ENCODE measurements around the gene KRTAP2-3. TPM values are rescaled to one million over a fixed set of nuclear protein-coding genes. Genes with fewer than 3 reads are reported as not detected.

Gene KRTAP2-3
- total and polyA plus RNA-seq, 2 experiments from 2014 or later = not detected

DNA sequence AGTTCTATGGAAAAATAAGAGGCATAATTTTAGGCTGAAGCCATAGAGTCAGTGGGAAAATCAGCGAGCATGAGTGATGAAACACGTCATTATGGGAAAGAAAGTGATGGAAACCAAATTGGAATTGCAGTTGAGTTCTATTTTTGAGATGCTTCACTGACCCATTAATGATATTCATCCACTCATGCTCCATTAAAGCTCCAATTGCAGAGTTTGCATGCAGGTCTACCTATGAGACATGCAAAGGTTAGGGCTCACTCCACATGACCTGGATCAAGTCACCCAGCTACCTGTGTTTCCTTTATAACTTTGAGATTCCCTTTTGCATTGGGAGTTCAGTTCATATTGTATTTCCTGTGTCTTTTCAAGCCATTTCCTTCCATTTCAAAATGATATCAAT, 13.8 kb upstream of the KRTAP2-3 start:
- Mint-ChIP-seq H3K36me3 (ENCODE audit: low read depth) (no peaks in the 10 kb centered on the region), H3K27me3 (ENCODE audit: insufficient read depth, low read depth, poor library complexity) (no peaks in the 10 kb centered on the region), H3K27ac (no peak overlapping the region), H3K4me1 (no peaks in the 10 kb centered on the region), H3K4me3 (no peak overlapping the region), H3K9me3 (no peaks in the 10 kb centered on the region; the same call in 2 of the 3 replicates)
- Histone ChIP-seq H4K20me1 (replicated peaks; ENCODE audit: insufficient read depth) (no peaks in the 10 kb centered on the region), H3K27ac (ENCODE audit: low read depth) (no peak overlapping the region), H3K27me3 (ENCODE audit: insufficient read depth) (no peaks in the 10 kb centered on the region), H3K4me2 (no peak overlapping the region), H2AFZ (no peak overlapping the region), H3K79me2 (replicated peaks; ENCODE audit: insufficient read depth) (no peaks in the 10 kb centered on the region), H3K9me2 (ENCODE audit: insufficient read depth) (peaks cover 5% of the 10 kb centered on the region), H3K4me3 (no peak overlapping the region), H3F3A (replicated peaks; ENCODE audit: low read depth) (no peaks in the 10 kb centered on the region), H3K4me1 (ENCODE audit: insufficient read depth) (no peaks in the 10 kb centered on the region), H3K36me3 (ENCODE audit: insufficient read depth) (no peaks in the 10 kb centered on the region)
- ATAC-seq (no peak), DNase-seq (ENCODE audit: low spot score) (no peak)
- TF ChIP-seq, protein P1, sequence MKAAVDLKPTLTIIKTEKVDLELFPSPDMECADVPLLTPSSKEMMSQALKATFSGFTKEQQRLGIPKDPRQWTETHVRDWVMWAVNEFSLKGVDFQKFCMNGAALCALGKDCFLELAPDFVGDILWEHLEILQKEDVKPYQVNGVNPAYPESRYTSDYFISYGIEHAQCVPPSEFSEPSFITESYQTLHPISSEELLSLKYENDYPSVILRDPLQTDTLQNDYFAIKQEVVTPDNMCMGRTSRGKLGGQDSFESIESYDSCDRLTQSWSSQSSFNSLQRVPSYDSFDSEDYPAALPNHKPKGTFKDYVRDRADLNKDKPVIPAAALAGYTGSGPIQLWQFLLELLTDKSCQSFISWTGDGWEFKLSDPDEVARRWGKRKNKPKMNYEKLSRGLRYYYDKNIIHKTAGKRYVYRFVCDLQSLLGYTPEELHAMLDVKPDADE (IDR thresholded peaks at IDR 0.05) = no peak
- TF ChIP-seq, protein P2, sequence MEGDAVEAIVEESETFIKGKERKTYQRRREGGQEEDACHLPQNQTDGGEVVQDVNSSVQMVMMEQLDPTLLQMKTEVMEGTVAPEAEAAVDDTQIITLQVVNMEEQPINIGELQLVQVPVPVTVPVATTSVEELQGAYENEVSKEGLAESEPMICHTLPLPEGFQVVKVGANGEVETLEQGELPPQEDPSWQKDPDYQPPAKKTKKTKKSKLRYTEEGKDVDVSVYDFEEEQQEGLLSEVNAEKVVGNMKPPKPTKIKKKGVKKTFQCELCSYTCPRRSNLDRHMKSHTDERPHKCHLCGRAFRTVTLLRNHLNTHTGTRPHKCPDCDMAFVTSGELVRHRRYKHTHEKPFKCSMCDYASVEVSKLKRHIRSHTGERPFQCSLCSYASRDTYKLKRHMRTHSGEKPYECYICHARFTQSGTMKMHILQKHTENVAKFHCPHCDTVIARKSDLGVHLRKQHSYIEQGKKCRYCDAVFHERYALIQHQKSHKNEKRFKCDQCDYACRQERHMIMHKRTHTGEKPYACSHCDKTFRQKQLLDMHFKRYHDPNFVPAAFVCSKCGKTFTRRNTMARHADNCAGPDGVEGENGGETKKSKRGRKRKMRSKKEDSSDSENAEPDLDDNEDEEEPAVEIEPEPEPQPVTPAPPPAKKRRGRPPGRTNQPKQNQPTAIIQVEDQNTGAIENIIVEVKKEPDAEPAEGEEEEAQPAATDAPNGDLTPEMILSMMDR (conservative IDR thresholded peaks at IDR 0.05; ENCODE audit: low read depth in 2 of 2) = no peak
- TF ChIP-seq, protein P3, sequence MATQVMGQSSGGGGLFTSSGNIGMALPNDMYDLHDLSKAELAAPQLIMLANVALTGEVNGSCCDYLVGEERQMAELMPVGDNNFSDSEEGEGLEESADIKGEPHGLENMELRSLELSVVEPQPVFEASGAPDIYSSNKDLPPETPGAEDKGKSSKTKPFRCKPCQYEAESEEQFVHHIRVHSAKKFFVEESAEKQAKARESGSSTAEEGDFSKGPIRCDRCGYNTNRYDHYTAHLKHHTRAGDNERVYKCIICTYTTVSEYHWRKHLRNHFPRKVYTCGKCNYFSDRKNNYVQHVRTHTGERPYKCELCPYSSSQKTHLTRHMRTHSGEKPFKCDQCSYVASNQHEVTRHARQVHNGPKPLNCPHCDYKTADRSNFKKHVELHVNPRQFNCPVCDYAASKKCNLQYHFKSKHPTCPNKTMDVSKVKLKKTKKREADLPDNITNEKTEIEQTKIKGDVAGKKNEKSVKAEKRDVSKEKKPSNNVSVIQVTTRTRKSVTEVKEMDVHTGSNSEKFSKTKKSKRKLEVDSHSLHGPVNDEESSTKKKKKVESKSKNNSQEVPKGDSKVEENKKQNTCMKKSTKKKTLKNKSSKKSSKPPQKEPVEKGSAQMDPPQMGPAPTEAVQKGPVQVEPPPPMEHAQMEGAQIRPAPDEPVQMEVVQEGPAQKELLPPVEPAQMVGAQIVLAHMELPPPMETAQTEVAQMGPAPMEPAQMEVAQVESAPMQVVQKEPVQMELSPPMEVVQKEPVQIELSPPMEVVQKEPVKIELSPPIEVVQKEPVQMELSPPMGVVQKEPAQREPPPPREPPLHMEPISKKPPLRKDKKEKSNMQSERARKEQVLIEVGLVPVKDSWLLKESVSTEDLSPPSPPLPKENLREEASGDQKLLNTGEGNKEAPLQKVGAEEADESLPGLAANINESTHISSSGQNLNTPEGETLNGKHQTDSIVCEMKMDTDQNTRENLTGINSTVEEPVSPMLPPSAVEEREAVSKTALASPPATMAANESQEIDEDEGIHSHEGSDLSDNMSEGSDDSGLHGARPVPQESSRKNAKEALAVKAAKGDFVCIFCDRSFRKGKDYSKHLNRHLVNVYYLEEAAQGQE (IDR thresholded peaks at IDR 0.05; ENCODE audit: unreplicated experiment) = no peak
- TF ChIP-seq JUNB (IDR thresholded peaks at IDR 0.05; ENCODE audit: unreplicated experiment) (no peak), EZH2phosphoT487 (IDR thresholded peaks at IDR 0.05; ENCODE audit: unreplicated experiment) (no peak), NANOG (IDR thresholded peaks at IDR 0.05; ENCODE audit: borderline replicate concordance) (no peak), ZNF331 (CRISPR knock-in tag; IDR thresholded peaks at IDR 0.05; ENCODE audit: low read depth) (no peak), EZH2 (IDR thresholded peaks at IDR 0.05; ENCODE audit: low read depth, unreplicated experiment) (no peak), CREB1 (CRISPR knock-in tag; IDR thresholded peaks at IDR 0.05; ENCODE audit: low read depth) (no peak), ZNF114 (CRISPR knock-in tag; IDR thresholded peaks at IDR 0.05) (no peak)

Data from GM23338 (cell line).